HepG2 (cell line): ENCODE measurements around the gene ACOT8. TPM values are rescaled to one million over a fixed set of nuclear protein-coding genes. Genes with fewer than 3 reads are reported as not detected.

Experiments
- ELF3 ChIP-seq: IDR thresholded peaks from 2 replicates; pipeline ENCODE4 v1.6.1; 2016; ENCODE audit warnings: missing genetic modification reagents, missing compliant biosample characterization
- ISX ChIP-seq: sonication (generic); formaldehyde crosslinking; conservative IDR thresholded peaks from 2 replicates; pipeline ENCODE4 v1.5.0; 2020; ENCODE audit warnings: missing genetic modification reagents
- KLF12 ChIP-seq: sonication (generic); formaldehyde crosslinking; IDR thresholded peaks from 2 replicates; pipeline ENCODE4 v1.4.0; 2020; ENCODE audit warnings: missing genetic modification reagents, borderline replicate concordance
- MED1 ChIP-seq: sonication (generic); formaldehyde crosslinking; IDR thresholded peaks from 2 replicates; pipeline ENCODE4 v1.4.0; 2020; ENCODE audit warnings: missing genetic modification reagents
- PAF1 ChIP-seq: IDR thresholded peaks from 2 replicates; pipeline ENCODE4 v1.6.1; 2016; ENCODE audit warnings: missing genetic modification reagents, missing compliant biosample characterization
- PAWR ChIP-seq: sonication (generic); formaldehyde crosslinking; IDR thresholded peaks from 2 replicates; pipeline ENCODE4 v1.4.0; 2020; ENCODE audit warnings: missing genetic modification reagents, mild to moderate bottlenecking, borderline replicate concordance
- PITX1 ChIP-seq: sonication (generic); formaldehyde crosslinking; IDR thresholded peaks from 2 replicates; pipeline ENCODE4 v1.5.1; 2020; ENCODE audit warnings: mild to moderate bottlenecking, missing genetic modification reagents
- POGK ChIP-seq: sonication (generic); formaldehyde crosslinking; conservative IDR thresholded peaks from 2 replicates; pipeline ENCODE4 v1.8.0; 2022; ENCODE audit warnings: mild to moderate bottlenecking, moderate library complexity, missing genetic modification reagents
- POLR2A ChIP-seq, 2 experiments: IDR thresholded peaks; 2 replicates each; pipeline ENCODE4 v1.6.1; 2011; ENCODE audit warnings: low read depth in 2 of 2, low read length in 2 of 2, mild to moderate bottlenecking in 1 of 2, moderate library complexity in 1 of 2; ENCODE audit not compliant: insufficient read depth in 1 of 2
- POLR2AphosphoS5 ChIP-seq: IDR thresholded peaks from 2 replicates; pipeline ENCODE4 v1.6.1; 2012; ENCODE audit warnings: low read depth, low read length
- RELA ChIP-seq: sonication (generic); formaldehyde crosslinking; IDR thresholded peaks from 2 replicates; pipeline ENCODE4 v1.4.0; 2020; ENCODE audit warnings: missing genetic modification reagents
- SAFB2 ChIP-seq: sonication (generic); formaldehyde crosslinking; IDR thresholded peaks from 2 replicates; pipeline ENCODE4 v1.5.1; 2020; ENCODE audit warnings: missing genetic modification reagents, low read depth, mild to moderate bottlenecking, borderline replicate concordance
- TAF15 ChIP-seq: fragments of 200-400 bp; formaldehyde crosslinking; IDR thresholded peaks from one replicate; pipeline ENCODE4 v1.6.1; 2018; ENCODE audit warnings: mild to moderate bottlenecking, low read depth, low read length; ENCODE audit not compliant: poor library complexity, severe bottlenecking
- TBP ChIP-seq: sonication (generic); formaldehyde crosslinking; IDR thresholded peaks from 2 replicates; pipeline ENCODE4 v1.5.0; 2020; ENCODE audit warnings: missing genetic modification reagents
- ZNF101 ChIP-seq: sonication (generic); formaldehyde crosslinking; IDR thresholded peaks from 2 replicates; pipeline ENCODE4 v1.4.0; 2020; ENCODE audit warnings: mild to moderate bottlenecking, low read depth, missing genetic modification reagents, borderline replicate concordance
- ZNF232 ChIP-seq: sonication (generic); formaldehyde crosslinking; IDR thresholded peaks from 2 replicates; pipeline ENCODE4 v1.4.0; 2020; ENCODE audit warnings: missing genetic modification reagents, borderline replicate concordance
- ZNF496 ChIP-seq: sonication (generic); formaldehyde crosslinking; IDR thresholded peaks from 2 replicates; pipeline ENCODE4 v1.8.1; 2023; ENCODE audit warnings: mild to moderate bottlenecking, moderate library complexity, missing genetic modification reagents; ENCODE audit not compliant: insufficient replicate concordance
- ZNF546 ChIP-seq: sonication (generic); formaldehyde crosslinking; conservative IDR thresholded peaks from 2 replicates; pipeline ENCODE4 v1.8.1; 2023; ENCODE audit warnings: mild to moderate bottlenecking, missing genetic modification reagents
- ZNF674 ChIP-seq: sonication (generic); formaldehyde crosslinking; IDR thresholded peaks from 2 replicates; pipeline ENCODE4 v1.5.0; 2020; ENCODE audit warnings: low read depth, mild to moderate bottlenecking, missing genetic modification reagents
- ZNF790 ChIP-seq: sonication (generic); formaldehyde crosslinking; IDR thresholded peaks from 2 replicates; pipeline ENCODE4 v1.8.0; 2022; ENCODE audit warnings: missing genetic modification reagents, mild to moderate bottlenecking, borderline replicate concordance
- ZNF883 ChIP-seq: sonication (generic); formaldehyde crosslinking; IDR thresholded peaks from 2 replicates; pipeline ENCODE4 v1.5.1; 2020; ENCODE audit warnings: mild to moderate bottlenecking, missing genetic modification reagents; ENCODE audit errors: not compliant biosample characterization
- polyA plus RNA-seq, 8 experiments: library from polyadenylated mRNA; depleted of rRNA in 3 of 8; stranded (reverse) in 7 of 8; unstranded in 1 of 8; fragments of >200 nt; fragmentation: Illumina TruSeq in 4 of 8; extraction: Trizol in 4 of 8; gene quantifications; 2 replicates each; pipeline versions ENCODE4 v1.2.1 to v1.2.3, GENCODE V29; 2011 to 2016; ENCODE audit warnings: low read depth in 4 of 8, missing spikeins in 1 of 8, mixed read lengths in 1 of 8; ENCODE audit not compliant: insufficient read depth in 1 of 8
- total RNA-seq, 5 experiments: library from RNA; depleted of rRNA; stranded (reverse); fragments of >200 nt; fragmentation: Illumina TruSeq; extraction: Trizol; gene quantifications; 2 replicates each; pipeline ENCODE4 v1.2.3, GENCODE V29; 2016; ENCODE audit warnings: low read depth in 1 of 5
- TF ChIP-seq, protein P1 (sequence below): sonication (generic); formaldehyde crosslinking; IDR thresholded peaks from 2 replicates; pipeline ENCODE4 v1.4.0; 2020; ENCODE audit warnings: missing genetic modification reagents, borderline replicate concordance
- TF ChIP-seq, protein P2 (sequence below): sonication (generic); formaldehyde crosslinking; IDR thresholded peaks from 2 replicates; pipeline ENCODE4 v1.4.0; 2020; ENCODE audit warnings: missing genetic modification reagents

ACOT8 gene
- total and polyA plus RNA-seq, 2 of the 13 experiments (the other 11 are each of a cell fraction or from before 2014, with no cell fraction given), result 31.4 to 45.5 TPM

GRCh38 chr20:45833883-45834796 lies 23.1 kb downstream of the ACOT8 start (continued):
- TF ChIP-seq PAWR (0 out of 2 replicates have a peak, but pooled peaks have one; percentile 82), ZNF546 (CRISPR knock-in tag) (0 out of 2 replicates have a peak, but pooled peaks have one; percentile 66), POLR2AphosphoS5 (peak; percentile 84), POLR2A (IDR thresholded peaks at IDR 0.05; ENCODE audit: insufficient read depth in 1 of 2, low read depth in 2 of 2, low read length in 2 of 2) (peak in 1 of 2 experiments; percentile 81; a peak in 3 of 4 replicates), TAF15 (peak; percentile 37), ZNF101 (CRISPR knock-in tag) (0 out of 2 replicates have a peak, but pooled peaks have one; percentile 52), RELA (CRISPR knock-in tag) (no peak), ZNF790 (CRISPR knock-in tag) (0 out of 2 replicates have a peak, but pooled peaks have one; percentile 71), MED1 (CRISPR knock-in tag) (0 out of 2 replicates have a peak, but pooled peaks have one; percentile 16), ZNF496 (CRISPR knock-in tag) (no peak), SAFB2 (peak; percentile 45; the same call in 1 of the 2 replicates), POGK (CRISPR knock-in tag) (no peak; the same call in 1 of the 2 replicates), KLF12 (CRISPR knock-in tag) (peak; percentile 34), ZNF232 (CRISPR knock-in tag) (0 out of 2 replicates have a peak, but pooled peaks have one; percentile 43), ZNF883 (peak; percentile 87), PITX1 (CRISPR knock-in tag) (peak; percentile 47; the same call in 1 of the 2 replicates), PAF1 (CRISPR knock-in tag) (peak; percentile 52; the same call in 1 of the 2 replicates), ISX (CRISPR knock-in tag) (0 out of 2 replicates have a peak, but pooled peaks have one; percentile 24), TBP (CRISPR knock-in tag) (no peak), ZNF674 (CRISPR knock-in tag) (peak; percentile 92; the same call in 1 of the 2 replicates), ELF3 (CRISPR knock-in tag) (no peak; the same call in 1 of the 2 replicates)
- TF ChIP-seq, protein P1, sequence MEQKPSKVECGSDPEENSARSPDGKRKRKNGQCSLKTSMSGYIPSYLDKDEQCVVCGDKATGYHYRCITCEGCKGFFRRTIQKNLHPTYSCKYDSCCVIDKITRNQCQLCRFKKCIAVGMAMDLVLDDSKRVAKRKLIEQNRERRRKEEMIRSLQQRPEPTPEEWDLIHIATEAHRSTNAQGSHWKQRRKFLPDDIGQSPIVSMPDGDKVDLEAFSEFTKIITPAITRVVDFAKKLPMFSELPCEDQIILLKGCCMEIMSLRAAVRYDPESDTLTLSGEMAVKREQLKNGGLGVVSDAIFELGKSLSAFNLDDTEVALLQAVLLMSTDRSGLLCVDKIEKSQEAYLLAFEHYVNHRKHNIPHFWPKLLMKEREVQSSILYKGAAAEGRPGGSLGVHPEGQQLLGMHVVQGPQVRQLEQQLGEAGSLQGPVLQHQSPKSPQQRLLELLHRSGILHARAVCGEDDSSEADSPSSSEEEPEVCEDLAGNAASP (CRISPR knock-in tag), result 0 out of 2 replicates have a peak, but pooled peaks have one; percentile 31
- TF ChIP-seq, protein P2, sequence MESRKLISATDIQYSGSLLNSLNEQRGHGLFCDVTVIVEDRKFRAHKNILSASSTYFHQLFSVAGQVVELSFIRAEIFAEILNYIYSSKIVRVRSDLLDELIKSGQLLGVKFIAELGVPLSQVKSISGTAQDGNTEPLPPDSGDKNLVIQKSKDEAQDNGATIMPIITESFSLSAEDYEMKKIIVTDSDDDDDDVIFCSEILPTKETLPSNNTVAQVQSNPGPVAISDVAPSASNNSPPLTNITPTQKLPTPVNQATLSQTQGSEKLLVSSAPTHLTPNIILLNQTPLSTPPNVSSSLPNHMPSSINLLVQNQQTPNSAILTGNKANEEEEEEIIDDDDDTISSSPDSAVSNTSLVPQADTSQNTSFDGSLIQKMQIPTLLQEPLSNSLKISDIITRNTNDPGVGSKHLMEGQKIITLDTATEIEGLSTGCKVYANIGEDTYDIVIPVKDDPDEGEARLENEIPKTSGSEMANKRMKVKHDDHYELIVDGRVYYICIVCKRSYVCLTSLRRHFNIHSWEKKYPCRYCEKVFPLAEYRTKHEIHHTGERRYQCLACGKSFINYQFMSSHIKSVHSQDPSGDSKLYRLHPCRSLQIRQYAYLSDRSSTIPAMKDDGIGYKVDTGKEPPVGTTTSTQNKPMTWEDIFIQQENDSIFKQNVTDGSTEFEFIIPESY (CRISPR knock-in tag), result peak; percentile 90
